SK-N-SH (cell line): ENCODE data around the gene OLFM2. TPM values are rescaled to one million over a fixed set of nuclear protein-coding genes. Genes with fewer than 3 reads are reported as not detected.
A peak's percentile ranks its signal among the peaks of the same experiment; 100 is the strongest.

Source experiments
- CTCF ChIA-PET: fragments of 300-600, 350-600 bp; formaldehyde crosslinking; extraction: SDS; loops from one replicate; lab custom pipeline; 2021; lab: Yijun Ruan, JAX
- POLR2A ChIA-PET: fragments of 350-600 bp; sonication (Branson Sonifier 250); formaldehyde crosslinking; extraction: SDS; loops from one replicate; lab custom pipeline; 2020; ENCODE audit warnings: antibody characterized with exemption, inconsistent platforms; lab: Yijun Ruan, JAX
- DNase-seq: peaks from one replicate; pipeline ENCODE4 v3.0.0; 2012
- H2AFZ ChIP-seq: fragments of 200-600 bp; sonication (generic); 2 replicates; pipeline ENCODE4 v1.8.1; 2016; ENCODE audit warnings: antibody characterized with exemption, mild to moderate bottlenecking, low read depth
- H3F3A ChIP-seq: fragments of 200-600 bp; sonication (generic); replicated peaks from 2 replicates; pipeline ENCODE3; 2016; ENCODE audit warnings: antibody characterized with exemption, mild to moderate bottlenecking; ENCODE audit not compliant: insufficient read depth
- H3K27ac ChIP-seq, 2 experiments: fragments of 200-500 bp in 1 of 2; fragments of 200-600 bp in 1 of 2; sonication (Bioruptor generic) in 1 of 2; sonication (generic), shearing (Covaris generic) in 1 of 2; 2 replicates each; pipeline versions ENCODE4 v1.5.1 to v1.6.1; 2014 to 2016; ENCODE audit warnings: low read depth in 2 of 2, inconsistent platforms in 1 of 2, low read length in 1 of 2, mild to moderate bottlenecking in 1 of 2, mixed read lengths in 1 of 2
- H3K27me3 ChIP-seq: fragments of 200-600 bp; sonication (generic), shearing (Covaris generic); 2 replicates; pipeline ENCODE4 v1.6.1; 2016; ENCODE audit warnings: mixed run types; ENCODE audit not compliant: insufficient read depth
- H3K36me3 ChIP-seq, 2 experiments: fragments of 200-500 bp in 1 of 2; fragments of 200-600 bp in 1 of 2; sonication (Bioruptor generic) in 1 of 2; sonication (generic) in 1 of 2; replicated peaks in 1 of 2; 2 replicates each; pipeline versions ENCODE3 to v1.5.1; 2014 to 2016; ENCODE audit warnings: low read length in 1 of 2, mild to moderate bottlenecking in 1 of 2; ENCODE audit not compliant: insufficient read depth in 2 of 2, control insufficient read depth in 1 of 2
- H3K4me1 ChIP-seq, 2 experiments: fragments of 200-500 bp in 1 of 2; fragments of 200-600 bp in 1 of 2; sonication (Bioruptor generic) in 1 of 2; sonication (generic), shearing (Covaris generic) in 1 of 2; 2 replicates each; pipeline versions ENCODE4 v1.5.1 to v1.6.1; 2014 to 2016; ENCODE audit warnings: low read depth in 1 of 2, low read length in 1 of 2, mixed run types in 1 of 2; ENCODE audit not compliant: insufficient read depth in 2 of 2, control insufficient read depth in 1 of 2
- H3K4me2 ChIP-seq: fragments of 200-600 bp; sonication (generic), shearing (Covaris generic); 2 replicates; pipeline ENCODE4 v1.6.1; 2017; ENCODE audit warnings: mixed run types
- H3K4me3 ChIP-seq, 2 experiments: fragments of 200-500 bp in 1 of 2; fragments of 200-600 bp in 1 of 2; sonication (Bioruptor generic) in 1 of 2; sonication (generic), shearing (Covaris generic) in 1 of 2; 2 replicates each; pipeline versions ENCODE4 v1.5.1 to v1.8.1; 2014 to 2016; ENCODE audit warnings: low read depth in 2 of 2, inconsistent platforms in 1 of 2, low read length in 1 of 2, mild to moderate bottlenecking in 1 of 2, mixed read lengths in 1 of 2, moderate library complexity in 1 of 2
- H3K79me2 ChIP-seq: fragments of 200-600 bp; sonication (generic); 2 replicates; pipeline ENCODE4 v1.8.1; 2017; ENCODE audit warnings: mild to moderate bottlenecking; ENCODE audit not compliant: insufficient read depth
- H3K9ac ChIP-seq: fragments of 200-600 bp; sonication (generic); 2 replicates; pipeline ENCODE4 v1.6.1; 2017; ENCODE audit warnings: mixed run types
- H3K9me2 ChIP-seq: fragments of 200-600 bp; sonication (generic); 2 replicates; pipeline ENCODE4 v1.6.1; 2017; ENCODE audit warnings: mixed run types
- H3K9me3 ChIP-seq: fragments of 200-600 bp; sonication (generic); 2 replicates; pipeline ENCODE4 v1.6.1; 2017; ENCODE audit warnings: mixed run types, mild to moderate bottlenecking, moderate library complexity
- H4K20me1 ChIP-seq: fragments of 200-600 bp; sonication (generic); 2 replicates; pipeline ENCODE4 v1.6.1; 2017; ENCODE audit warnings: mild to moderate bottlenecking, mixed run types; ENCODE audit not compliant: insufficient read depth
- CTCF ChIP-seq: fragments of 200-600 bp; sonication (generic); IDR thresholded peaks from 2 replicates; pipeline ENCODE4 v1.6.1; 2017; ENCODE audit warnings: antibody characterized with exemption, mild to moderate bottlenecking, moderate library complexity
- EP300 ChIP-seq, 2 experiments: IDR thresholded peaks; 2 replicates each; pipeline versions ENCODE4 v1.4.0 to v1.6.1; 2012; ENCODE audit warnings: borderline replicate concordance in 1 of 2, low read depth in 1 of 2, low read length in 1 of 2
- EZH2phosphoT487 ChIP-seq: fragments of 200-600 bp; sonication (generic); IDR thresholded peaks from 2 replicates; pipeline ENCODE4 v1.6.1; 2017; ENCODE audit warnings: low read depth, mixed run types, mild to moderate bottlenecking, antibody characterized with exemption, moderate library complexity, borderline replicate concordance
- FOXM1 ChIP-seq: IDR thresholded peaks from 2 replicates; pipeline ENCODE4 v1.4.0; 2012; ENCODE audit warnings: low read depth, mild to moderate bottlenecking
- IRF3 ChIP-seq: fragments of 150-350 bp; IDR thresholded peaks from 2 replicates; pipeline ENCODE4 v1.6.1; 2016; ENCODE audit warnings: mild to moderate bottlenecking, low read depth, low read length
- MXI1 ChIP-seq: IDR thresholded peaks from 2 replicates; pipeline ENCODE4 v1.6.1; 2012; ENCODE audit warnings: mild to moderate bottlenecking, low read depth, low read length, improper control_type of control experiment
- NFIC ChIP-seq: IDR thresholded peaks from 2 replicates; pipeline ENCODE4 v1.4.0; 2012; ENCODE audit warnings: borderline replicate concordance
- POLR2AphosphoS5 ChIP-seq: IDR thresholded peaks from 2 replicates; pipeline ENCODE4 v1.6.1; 2012; ENCODE audit warnings: low read depth, low read length
- RCOR1 ChIP-seq: fragments of 150-350 bp; IDR thresholded peaks from 2 replicates; pipeline ENCODE4 v1.6.1; 2017; ENCODE audit warnings: antibody characterized with exemption, low read length
- REST ChIP-seq: IDR thresholded peaks from 2 replicates; pipeline ENCODE4 v1.6.1; 2012; ENCODE audit warnings: mild to moderate bottlenecking, low read depth, low read length, moderate library complexity
- RXRA ChIP-seq: IDR thresholded peaks from 2 replicates; pipeline ENCODE4 v1.4.0; 2012; ENCODE audit warnings: low read depth, mild to moderate bottlenecking, borderline replicate concordance
- SIN3A ChIP-seq: IDR thresholded peaks from 2 replicates; pipeline ENCODE4 v1.6.1; 2012; ENCODE audit warnings: low read depth, mild to moderate bottlenecking, low read length, moderate library complexity, borderline replicate concordance
- SMC3 ChIP-seq: IDR thresholded peaks from 2 replicates; pipeline ENCODE4 v1.6.1; 2012; ENCODE audit warnings: low read depth, low read length, improper control_type of control experiment
- TCF12 ChIP-seq: IDR thresholded peaks from 2 replicates; pipeline ENCODE4 v1.4.0; 2012
- TEAD4 ChIP-seq: IDR thresholded peaks from 2 replicates; pipeline ENCODE4 v1.4.0; 2012; ENCODE audit warnings: mild to moderate bottlenecking, borderline replicate concordance; ENCODE audit not compliant: insufficient read depth
- USF2 ChIP-seq: fragments of 150-350 bp; IDR thresholded peaks from 2 replicates; pipeline ENCODE4 v1.6.1; 2017; ENCODE audit warnings: antibody characterized with exemption, low read length, low read depth, borderline replicate concordance
- YY1 ChIP-seq: IDR thresholded peaks from 2 replicates; pipeline ENCODE4 v1.4.0; 2012; ENCODE audit warnings: low read depth, mild to moderate bottlenecking
- WGBS: methylation state at CpG from one replicate; pipeline ENCODE4 v1.1.6; 2017; ENCODE audit warnings: low lambda C conversion rate; 5-methylcytosine and 5-hydroxymethylcytosine counted together
- polyA plus RNA-seq, 3 experiments: library from polyadenylated mRNA; depleted of rRNA; stranded (reverse); fragments of >200 nt; gene quantifications; 2 replicates each; pipeline ENCODE4 v1.2.3, GENCODE V29; 2012
- TF ChIP-seq, protein P1 (sequence below): IDR thresholded peaks from 2 replicates; pipeline ENCODE4 v1.4.0; 2012; ENCODE audit warnings: low read depth, borderline replicate concordance

OLFM2 gene
- polyA plus RNA-seq, 1 of the 3 experiments (the other 2 are of a cell fraction): 10.7 TPM

DNA sequence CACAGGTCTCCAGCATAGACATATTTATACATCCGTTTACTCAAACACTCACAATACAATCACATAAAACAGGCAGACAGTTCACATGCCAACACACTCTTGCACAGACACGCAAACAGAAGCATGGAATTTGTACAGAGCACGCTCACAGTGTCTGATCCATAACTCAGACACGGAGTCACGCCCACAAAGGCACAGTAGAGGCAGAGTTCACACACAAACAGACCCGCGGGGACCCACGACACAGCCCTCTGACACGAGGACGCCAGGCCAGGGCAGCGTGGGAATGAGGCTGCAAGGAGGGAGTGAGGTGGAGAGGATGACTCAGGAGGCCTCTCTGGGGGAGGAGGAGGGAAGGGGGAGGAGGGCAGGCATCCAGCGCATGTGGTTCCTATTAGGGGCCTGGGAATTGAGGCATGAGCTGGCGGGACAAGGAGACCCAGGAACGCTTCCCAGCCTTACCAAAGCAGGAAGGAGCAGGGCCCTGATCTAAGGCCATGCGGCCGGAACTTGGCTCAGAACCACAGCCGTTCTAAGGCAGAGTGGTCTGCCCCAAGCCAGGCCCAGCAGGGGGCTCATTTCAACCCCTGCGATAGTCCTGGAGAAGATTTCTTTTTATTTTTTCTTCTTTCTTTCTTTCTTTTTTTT is 9.1 kb upstream of the OLFM2 start (continued):
- TF ChIP-seq TEAD4: no peak
- TF ChIP-seq EZH2phosphoT487: no peak
- peak; percentile 65; the same call in 1 of the 2 replicates for TF ChIP-seq POLR2AphosphoS5
- no peak for TF ChIP-seq RCOR1
- peak; percentile 53 for TF ChIP-seq CTCF
- no peak for TF ChIP-seq USF2
- no peak; the same call in 1 of the 2 replicates for TF ChIP-seq SIN3A

- TF ChIP-seq, protein P1, sequence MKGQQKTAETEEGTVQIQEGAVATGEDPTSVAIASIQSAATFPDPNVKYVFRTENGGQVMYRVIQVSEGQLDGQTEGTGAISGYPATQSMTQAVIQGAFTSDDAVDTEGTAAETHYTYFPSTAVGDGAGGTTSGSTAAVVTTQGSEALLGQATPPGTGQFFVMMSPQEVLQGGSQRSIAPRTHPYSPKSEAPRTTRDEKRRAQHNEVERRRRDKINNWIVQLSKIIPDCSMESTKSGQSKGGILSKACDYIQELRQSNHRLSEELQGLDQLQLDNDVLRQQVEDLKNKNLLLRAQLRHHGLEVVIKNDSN: no peak
- TF ChIP-seq TCF12: no peak
- no peak for TF ChIP-seq NFIC
- no peak for TF ChIP-seq FOXM1
- no peak for TF ChIP-seq CTCF
- TF ChIP-seq EP300 (IDR thresholded peaks at IDR 0.05; ENCODE audit: borderline replicate concordance in 1 of 2, low read depth in 1 of 2, low read length in 1 of 2): no peak
- no peak for TF ChIP-seq TEAD4
- TF ChIP-seq REST: no peak
- TF ChIP-seq SMC3: no peak
- no peak for TF ChIP-seq POLR2AphosphoS5
- no peak for TF ChIP-seq EZH2phosphoT487
- no peak for TF ChIP-seq YY1
- TF ChIP-seq MXI1: no peak
- TF ChIP-seq IRF3: no peak
- no peak for TF ChIP-seq RXRA
- TF ChIP-seq, all 33 proteins: peak for 0
- Histone ChIP-seq H3K9me3 (no peaks in the 10 kb centered on the region), H2AFZ (no peak overlapping the region), H3K9ac (no peak overlapping the region), H3K27ac (no peak overlapping the region), H3F3A (peaks cover 15% of the 10 kb centered on the region), H3K4me3 (no peak overlapping the region), H3K27me3 (no peaks in the 10 kb centered on the region), H3K9me2 (no peaks in the 10 kb centered on the region), H3K4me1 (peaks cover 8 to 10% of the 10 kb centered on the region in 2 experiments; a peak in 2 of 4 replicates), H3K4me2 (no peak overlapping the region), H3K36me3 (no peaks in the 10 kb centered on the region), H4K20me1 (no peaks in the 10 kb centered on the region), H3K79me2 (no peaks in the 10 kb centered on the region)
- no peak for DNase-seq
- ChIA-PET CTCF (interaction anchor here (1.4 to 1.5 kb wide), 3 partner anchors 12 to 84 kb away, joined by 5 to 6 read pairs (median 5); no protein-coding TSS in a partner anchor), POLR2A (no interaction called here)
- WGBS: 53% methylated on average over 6 of the region's 6 CpGs
Measured at GRCh38 chr19:9943744-9944143, 7.4 kb upstream of the OLFM2 start.
